Skin of body (tissue), 2 donors: ENCODE measurements around the gene ZNF516. TPM values are rescaled to one million over a fixed set of nuclear protein-coding genes. Genes with fewer than 3 reads are reported as not detected.

Experiments used
- DNase-seq: peaks from one replicate; lab custom pipeline; 2025; lab: John Stamatoyannopoulos, UW
- total RNA-seq: library from RNA; depleted of rRNA; stranded (reverse); fragments of >200 nt; gene quantifications from one replicate; pipeline ENCODE4 v1.2.3, GENCODE V29; 2014

The ZNF516 gene
- total RNA-seq, 1 donor from 2014 or later, result 24.4 TPM

- DNase-seq, result no peak
Measured at GRCh38 chr18:76402026-76402990, 92.7 kb downstream of the ZNF516 start.

- DNase-seq, result no peak
Measured at GRCh38 chr18:76401498-76401897, 93.5 kb downstream of the ZNF516 start.

- no peak for DNase-seq
Measured at GRCh38 chr18:76399613-76400391, 95.2 kb downstream of the ZNF516 start.

GRCh38 chr18:76398896-76399612, 96.0 kb downstream of the ZNF516 start:
- peak; percentile 89 for DNase-seq

GRCh38 chr18:76398295-76398694, 96.7 kb downstream of the ZNF516 start:
- DNase-seq, result no peak

GRCh38 chr18:76397631-76398030, 97.4 kb downstream of the ZNF516 start:
- no peak for DNase-seq

GRCh38 chr18:76396792-76397191, 98.2 kb downstream of the ZNF516 start:
- DNase-seq, result no peak

GRCh38 chr18:76395609-76396008, 99.4 kb downstream of the ZNF516 start:
- no peak for DNase-seq

GRCh38 chr18:76394780-76395476, 100.1 kb downstream of the ZNF516 start:
- no peak for DNase-seq

GRCh38 chr18:76392349-76392748, 102.7 kb downstream of the ZNF516 start:
- DNase-seq, result no peak

- no peak for DNase-seq
Measured at GRCh38 chr18:76391746-76392145, 103.3 kb downstream of the ZNF516 start.

- DNase-seq, result no peak
Measured at GRCh38 chr18:76391038-76391437, 104.0 kb downstream of the ZNF516 start.

- DNase-seq, result no peak
Measured at GRCh38 chr18:76390452-76391035, 104.5 kb downstream of the ZNF516 start.

GRCh38 chr18:76389716-76390115, 105.3 kb downstream of the ZNF516 start:
- DNase-seq, result no peak

GRCh38 chr18:76388891-76389423, 106.1 kb downstream of the ZNF516 start:
- no peak for DNase-seq

GRCh38 chr18:76388261-76388660, 106.8 kb downstream of the ZNF516 start:
- no peak for DNase-seq

- DNase-seq, result no peak
Measured at GRCh38 chr18:76387608-76388007, 107.4 kb downstream of the ZNF516 start.

- no peak for DNase-seq
Measured at GRCh38 chr18:76386886-76387285, 108.2 kb downstream of the ZNF516 start.

- DNase-seq, result no peak
Measured at GRCh38 chr18:76386071-76386470, 109.0 kb downstream of the ZNF516 start.

- no peak for DNase-seq
Measured at GRCh38 chr18:76385681-76385975, 109.4 kb downstream of the ZNF516 start.
